ENCODE data around the gene ATP5F1C. TPM values are rescaled to one million over a fixed set of nuclear protein-coding genes. Genes with fewer than 3 reads are reported as not detected.

The ATP5F1C gene
- total RNA-seq, 1 donor from 2014 or later = 231 TPM

- DNase-seq (ENCODE audit: extremely low read depth, low read depth, low spot score) = no peak
Measured at GRCh38 chr10:7836571-7836970, 48.6 kb downstream of the ATP5F1C start.

GRCh38 chr10:7846591-7846990 is 58.6 kb downstream of the ATP5F1C start:
- DNase-seq (ENCODE audit: extremely low read depth, low read depth, low spot score) = no peak

GRCh38 chr10:7853226-7853842 is 65.4 kb downstream of the ATP5F1C start:
- no peak for DNase-seq (ENCODE audit: extremely low read depth, low read depth, low spot score)

GRCh38 chr10:7853890-7854289 is 65.9 kb downstream of the ATP5F1C start:
- DNase-seq (ENCODE audit: extremely low read depth, low read depth, low spot score) = no peak

- DNase-seq (ENCODE audit: extremely low read depth, low read depth, low spot score) = no peak
Measured at GRCh38 chr10:7855205-7855604, 67.2 kb downstream of the ATP5F1C start.

- DNase-seq (ENCODE audit: extremely low read depth, low read depth, low spot score) = no peak
Measured at GRCh38 chr10:7856678-7857077, 68.7 kb downstream of the ATP5F1C start.

GRCh38 chr10:7857262-7857661 is 69.3 kb downstream of the ATP5F1C start:
- no peak for DNase-seq (ENCODE audit: extremely low read depth, low read depth, low spot score)

Other genes with a start within 250 kb of the ATP5F1C start
- gene ITIH5, start 121.2 kb upstream of the ATP5F1C start, total RNA-seq = 0.05 and 0.35 TPM in 2 replicates
- gene ITIH2, start 84.9 kb upstream of the ATP5F1C start, total RNA-seq = not detected in 2 replicates
- gene KIN, start 184 bp upstream of the ATP5F1C start, total RNA-seq = 4.6 and 7.1 TPM in 2 replicates
- 4.9 and 6.5 TPM in 2 replicates for gene TAF3, start 30.3 kb downstream of the ATP5F1C start, total RNA-seq

Measured in glomerular endothelial cell (primary cell).